Activated CD4-positive, alpha-beta T cell treated with anti-CD3 and anti-CD28 coated beads, Interleukin-2, amount 50 U/mL, for 1 hour (primary cell): ENCODE measurements around the gene TP53TG5.

Experiments used
- DNase-seq: peaks from one replicate; pipeline ENCODE4 v3.0.0-alpha.2; 2020

Gene TP53TG5

GRCh38 chr20:45405571-45406259 is 27.6 kb upstream of the TP53TG5 start:
- no peak for DNase-seq

- no peak for DNase-seq
Measured at GRCh38 chr20:45404438-45404837, 26.3 kb upstream of the TP53TG5 start.

DNA sequence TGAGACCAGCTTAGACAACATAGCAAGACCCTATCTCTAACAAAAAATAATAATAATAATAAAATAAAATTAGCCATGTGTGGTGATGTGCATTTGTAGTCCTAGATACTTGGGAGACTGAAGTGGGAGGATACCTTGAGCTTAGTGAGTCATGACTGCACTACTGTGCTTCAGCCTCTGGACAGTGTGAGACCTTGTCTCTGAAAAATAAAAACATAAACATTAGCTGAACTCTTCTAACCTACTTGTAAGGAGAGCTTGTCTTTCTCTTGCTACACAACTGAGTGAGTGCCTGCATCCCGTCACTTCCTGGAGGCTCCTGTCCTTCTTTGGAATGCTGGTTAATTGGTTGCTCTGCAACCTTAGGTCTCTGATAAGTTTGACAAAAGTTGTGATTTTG is 24.8 kb upstream of the TP53TG5 start:
- no peak for DNase-seq

DNA sequence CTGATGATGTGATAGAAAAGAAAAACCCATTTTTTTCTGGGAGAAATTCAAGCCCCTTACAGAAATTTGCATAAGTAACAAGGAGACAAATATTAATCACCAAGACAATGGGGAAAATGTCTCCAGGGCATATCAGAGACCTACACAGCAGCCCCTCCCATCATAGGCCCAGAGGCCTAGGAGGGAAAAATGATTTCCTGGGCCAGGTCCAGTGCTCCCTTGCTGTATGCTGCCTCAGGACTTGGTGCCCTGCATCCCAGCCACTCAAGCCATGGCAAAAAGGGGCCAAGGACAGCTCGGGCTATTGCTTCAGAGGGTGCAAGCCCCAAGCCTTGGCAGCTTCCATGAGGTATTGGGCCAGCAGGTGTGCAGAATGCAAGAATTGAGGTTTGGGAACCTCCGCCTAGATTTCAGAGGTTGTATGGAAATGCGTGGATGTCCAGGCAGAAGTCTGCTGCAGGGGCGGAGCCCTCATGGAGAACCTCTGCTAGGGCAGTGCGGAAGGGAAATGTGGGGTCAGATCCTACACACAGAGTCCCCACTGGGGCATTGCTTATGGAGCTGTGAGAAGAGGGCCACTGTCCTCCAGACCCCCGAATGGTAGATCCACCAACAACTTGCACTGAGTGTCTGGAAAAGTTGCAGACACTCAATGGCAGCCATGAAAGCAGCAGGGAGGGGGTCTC is 22.4 kb upstream of the TP53TG5 start:
- DNase-seq: no peak

GRCh38 chr20:45399018-45399417 is 20.9 kb upstream of the TP53TG5 start:
- no peak for DNase-seq

DNA sequence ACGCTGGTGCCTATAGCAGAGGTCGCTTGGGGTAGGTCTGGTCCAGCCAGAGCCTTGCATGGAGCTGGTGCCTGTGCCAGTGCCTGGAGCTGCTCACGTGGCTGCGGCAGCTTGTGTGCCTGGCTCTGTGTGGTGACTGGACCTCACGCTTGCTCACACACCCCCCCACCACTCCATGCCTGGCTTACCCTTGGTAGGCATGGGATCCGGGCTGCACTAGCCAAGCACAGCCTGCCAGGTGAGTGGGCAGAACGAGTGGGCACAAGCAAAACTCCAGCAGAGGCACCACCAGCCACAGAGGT is 16.9 kb upstream of the TP53TG5 start:
- no peak for DNase-seq

- no peak for DNase-seq
Measured at GRCh38 chr20:45394221-45395113, 16.3 kb upstream of the TP53TG5 start.

DNA sequence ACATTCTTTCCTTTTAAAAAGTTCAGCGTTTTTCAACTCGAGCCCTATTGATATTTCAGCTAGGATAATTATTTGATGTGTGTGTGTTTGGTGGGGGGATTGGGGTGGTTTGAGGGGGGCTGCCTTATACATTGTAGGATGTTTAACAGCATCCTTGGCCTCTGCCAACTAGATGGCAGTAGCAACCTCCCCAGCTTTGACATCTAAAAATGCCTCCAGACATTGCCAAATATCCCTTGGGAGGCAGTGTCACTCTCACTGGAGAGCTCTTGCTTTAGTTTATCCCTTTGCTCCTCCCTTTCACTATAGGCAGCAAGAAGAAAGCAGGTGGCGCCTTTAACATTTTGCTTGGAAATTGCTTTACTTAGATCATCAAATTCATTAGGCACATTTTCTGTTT is 14.6 kb upstream of the TP53TG5 start:
- DNase-seq: no peak

DNA sequence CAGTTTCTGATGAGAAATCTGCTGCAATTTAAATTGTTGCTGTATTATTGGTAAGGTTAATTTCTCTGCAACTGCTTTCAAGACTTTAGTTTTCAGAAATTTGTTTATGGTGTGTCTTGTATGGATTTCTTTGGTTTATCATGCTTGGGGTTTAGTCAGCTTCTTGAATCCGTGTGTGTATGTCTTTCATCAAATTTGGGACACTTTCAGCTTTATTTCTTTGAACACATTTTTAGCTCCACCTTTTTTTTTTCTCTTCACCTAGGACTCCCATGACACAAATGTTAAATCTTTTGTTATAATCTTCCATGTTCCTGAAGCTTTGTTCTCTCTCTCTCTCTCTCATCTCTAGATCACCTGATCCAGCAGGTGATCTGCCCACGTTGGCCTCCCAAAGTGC is 13.4 kb upstream of the TP53TG5 start:
- DNase-seq: no peak

DNA sequence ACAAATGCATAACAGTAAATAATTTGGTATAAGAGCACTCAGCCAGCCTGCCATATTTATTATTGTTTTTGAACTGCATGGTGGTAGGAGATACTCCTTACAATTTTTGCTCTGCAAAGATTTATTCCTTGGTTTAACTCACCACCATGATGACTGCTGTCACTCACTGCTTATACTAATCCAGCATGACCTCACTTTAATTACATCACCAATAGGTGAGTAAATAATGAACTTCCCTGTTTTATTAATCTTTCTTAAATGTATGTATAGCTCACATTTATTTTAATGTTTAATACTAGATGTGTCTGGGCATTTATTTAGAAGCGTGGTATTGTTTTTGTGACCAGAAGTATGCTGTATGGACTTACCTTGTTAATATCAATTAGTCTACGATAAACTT is 12.8 kb upstream of the TP53TG5 start:
- DNase-seq: no peak

GRCh38 chr20:45387274-45387673 is 9.1 kb upstream of the TP53TG5 start:
- no peak for DNase-seq

DNA sequence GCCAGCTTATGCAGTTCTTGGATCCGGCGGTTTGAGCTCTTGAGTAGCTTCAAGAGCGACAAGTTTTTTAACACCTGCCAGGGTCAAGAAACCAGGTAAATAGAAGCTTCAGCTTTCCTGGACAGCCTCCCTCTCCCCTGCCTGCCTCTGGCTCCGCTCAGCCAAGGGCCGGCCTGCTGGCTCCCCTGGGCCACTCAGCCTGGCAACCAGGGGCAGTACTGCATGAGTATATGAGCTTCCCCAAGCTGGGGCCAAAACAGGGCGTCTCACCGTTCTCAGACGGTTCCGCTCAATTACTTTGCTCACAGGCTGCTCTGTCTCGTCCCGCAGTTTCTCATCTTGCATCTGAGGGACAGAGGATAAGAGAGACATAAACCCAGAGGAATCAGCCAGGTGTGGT is 856 bp downstream of the TP53TG5 start:
- DNase-seq: no peak

- no peak for DNase-seq
Measured at GRCh38 chr20:45374966-45375365, 3.2 kb downstream of the TP53TG5 start.

GRCh38 chr20:45374101-45374467 is 4.0 kb downstream of the TP53TG5 start:
- no peak for DNase-seq

DNA sequence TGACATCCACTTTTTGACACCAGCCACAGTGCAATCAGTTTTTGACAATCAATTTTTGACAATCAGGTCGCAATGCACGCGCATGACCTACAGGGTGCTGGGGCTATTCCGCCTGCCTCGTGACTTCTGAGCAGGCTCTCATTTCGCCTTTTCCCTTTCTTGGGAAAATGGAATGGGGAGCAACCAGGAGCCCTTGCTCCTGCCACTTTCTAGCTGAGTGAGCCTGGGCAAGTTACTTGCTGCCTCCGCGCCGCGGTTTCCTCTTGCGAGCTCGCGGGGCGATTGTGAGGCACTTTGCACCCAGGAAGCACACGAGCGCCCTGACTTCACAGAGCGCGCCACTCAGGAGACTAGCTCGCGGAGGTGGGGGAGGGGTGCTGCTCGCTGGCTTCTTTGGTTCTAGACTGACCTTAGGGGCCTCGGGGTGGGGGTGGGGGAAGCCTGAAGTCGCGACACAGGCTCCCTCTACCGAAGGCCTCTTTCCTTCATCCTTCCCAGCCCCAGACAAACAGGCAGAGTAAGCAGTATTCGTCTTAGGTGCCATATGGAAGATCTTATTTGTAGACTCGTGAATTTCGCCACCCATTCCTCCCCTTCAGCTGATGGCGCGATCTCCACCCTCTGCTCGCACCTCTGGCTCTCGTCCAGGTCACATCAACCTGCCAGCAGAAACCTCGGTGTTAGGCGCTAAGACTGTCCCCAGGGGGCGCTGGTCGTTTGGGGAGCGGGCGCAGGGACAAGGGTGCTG is 4.6 kb downstream of the TP53TG5 start:
- peak; percentile 91 for DNase-seq

DNA sequence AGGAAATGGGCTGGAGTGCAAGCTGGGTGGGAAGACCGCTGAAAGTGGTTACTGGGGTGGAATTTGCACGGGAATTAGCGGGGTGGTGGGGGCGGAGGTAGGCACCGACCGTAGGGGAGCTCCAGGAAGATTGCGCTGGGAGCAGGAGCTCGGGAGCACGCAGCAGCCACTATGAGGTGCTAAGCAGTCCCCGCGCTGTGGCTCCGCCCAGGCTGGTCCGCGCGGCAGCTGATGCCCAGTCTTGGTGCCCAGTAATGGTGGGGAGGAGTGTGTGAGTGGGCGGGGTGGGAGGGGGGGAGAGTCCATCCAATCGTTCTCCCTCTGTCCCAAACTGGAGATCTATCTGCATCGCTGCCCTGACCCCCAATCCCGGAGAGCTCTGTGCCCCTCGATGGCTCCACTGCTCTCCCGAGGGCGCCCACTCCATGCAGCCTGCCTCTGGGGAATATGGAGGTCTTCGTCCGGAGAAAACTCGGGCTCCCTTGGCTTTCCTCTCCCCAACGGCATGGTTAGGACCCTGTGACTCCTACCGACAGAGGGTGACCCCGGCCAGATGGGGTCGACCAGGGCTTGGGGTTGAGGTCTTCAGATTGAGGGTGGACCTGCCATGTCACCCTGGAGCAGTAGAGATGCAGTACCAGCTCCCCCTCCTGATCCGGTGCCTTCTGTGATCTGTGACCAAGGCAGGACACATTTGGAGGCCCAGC is 5.3 kb downstream of the TP53TG5 start:
- no peak for DNase-seq

DNA sequence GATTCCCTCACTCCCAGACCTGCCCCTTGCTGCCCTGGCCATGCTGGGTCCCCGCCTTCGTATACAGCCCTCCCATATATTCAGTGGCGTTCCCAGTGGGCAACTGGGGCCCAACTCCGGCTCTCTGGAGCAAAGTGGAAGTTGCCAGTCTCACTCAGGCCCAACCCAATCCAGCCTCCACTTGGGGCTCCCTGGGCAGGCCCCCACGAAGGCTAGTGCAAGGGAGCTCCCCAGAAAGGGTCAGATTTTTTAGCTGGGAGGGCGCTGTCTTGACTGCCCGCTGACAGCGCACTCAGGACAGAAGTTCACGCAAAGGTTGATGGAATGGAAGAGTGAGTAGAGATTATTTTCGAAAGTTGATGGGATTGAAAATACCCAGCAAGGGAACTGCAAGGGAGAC is 5.9 kb downstream of the TP53TG5 start:
- no peak for DNase-seq

GRCh38 chr20:45370571-45371160 is 7.5 kb downstream of the TP53TG5 start:
- DNase-seq: no peak

GRCh38 chr20:45368221-45368980 is 9.7 kb downstream of the TP53TG5 start:
- DNase-seq: peak; percentile 21

GRCh38 chr20:45367126-45367525 is 11.0 kb downstream of the TP53TG5 start:
- DNase-seq: no peak

GRCh38 chr20:45366631-45367030 is 11.5 kb downstream of the TP53TG5 start:
- DNase-seq: no peak
